Measurements from ENCODE around the gene CGREF1.

The CGREF1 gene

DNA sequence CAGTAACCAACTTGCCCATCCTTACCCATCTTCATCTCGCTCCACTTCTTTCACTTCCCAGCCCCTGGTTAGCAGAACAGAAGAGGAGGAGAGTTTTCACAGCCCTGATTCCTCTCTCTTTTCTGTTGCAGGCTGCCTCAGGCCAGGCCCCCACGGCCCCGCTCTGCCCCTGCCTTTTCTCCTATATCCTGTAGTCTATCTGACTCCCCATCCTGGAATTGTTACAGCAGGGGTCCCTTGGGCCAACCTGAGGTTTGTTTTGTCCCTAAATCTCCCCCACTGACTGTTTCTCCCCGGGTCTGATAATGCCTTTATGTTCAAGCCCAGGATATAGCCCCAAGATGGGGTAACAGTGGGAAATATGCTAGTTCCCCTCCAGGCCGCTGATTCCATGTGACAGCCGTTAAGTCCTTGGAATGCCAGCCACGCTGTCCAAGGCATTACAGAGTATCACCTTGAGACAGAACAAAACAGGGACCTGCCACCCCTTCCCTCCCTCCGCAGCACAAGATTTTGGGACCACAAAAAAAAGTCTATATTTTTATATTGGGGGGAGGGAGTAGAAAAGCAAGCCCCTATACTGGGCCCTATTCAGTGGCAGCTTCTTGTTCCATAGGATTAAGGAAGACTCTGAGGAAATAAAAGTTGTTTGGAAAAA lies 48.8 kb downstream of the CGREF1 start:
- TF ChIP-seq, protein P1, sequence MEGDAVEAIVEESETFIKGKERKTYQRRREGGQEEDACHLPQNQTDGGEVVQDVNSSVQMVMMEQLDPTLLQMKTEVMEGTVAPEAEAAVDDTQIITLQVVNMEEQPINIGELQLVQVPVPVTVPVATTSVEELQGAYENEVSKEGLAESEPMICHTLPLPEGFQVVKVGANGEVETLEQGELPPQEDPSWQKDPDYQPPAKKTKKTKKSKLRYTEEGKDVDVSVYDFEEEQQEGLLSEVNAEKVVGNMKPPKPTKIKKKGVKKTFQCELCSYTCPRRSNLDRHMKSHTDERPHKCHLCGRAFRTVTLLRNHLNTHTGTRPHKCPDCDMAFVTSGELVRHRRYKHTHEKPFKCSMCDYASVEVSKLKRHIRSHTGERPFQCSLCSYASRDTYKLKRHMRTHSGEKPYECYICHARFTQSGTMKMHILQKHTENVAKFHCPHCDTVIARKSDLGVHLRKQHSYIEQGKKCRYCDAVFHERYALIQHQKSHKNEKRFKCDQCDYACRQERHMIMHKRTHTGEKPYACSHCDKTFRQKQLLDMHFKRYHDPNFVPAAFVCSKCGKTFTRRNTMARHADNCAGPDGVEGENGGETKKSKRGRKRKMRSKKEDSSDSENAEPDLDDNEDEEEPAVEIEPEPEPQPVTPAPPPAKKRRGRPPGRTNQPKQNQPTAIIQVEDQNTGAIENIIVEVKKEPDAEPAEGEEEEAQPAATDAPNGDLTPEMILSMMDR (IDR thresholded peaks at IDR 0.05; ENCODE audit: low read depth, low read length), result no peak
- peak overlapping the region; percentile 99 for H3K4me3 ChIP-seq (ENCODE audit: low read depth, low read length)

DNA sequence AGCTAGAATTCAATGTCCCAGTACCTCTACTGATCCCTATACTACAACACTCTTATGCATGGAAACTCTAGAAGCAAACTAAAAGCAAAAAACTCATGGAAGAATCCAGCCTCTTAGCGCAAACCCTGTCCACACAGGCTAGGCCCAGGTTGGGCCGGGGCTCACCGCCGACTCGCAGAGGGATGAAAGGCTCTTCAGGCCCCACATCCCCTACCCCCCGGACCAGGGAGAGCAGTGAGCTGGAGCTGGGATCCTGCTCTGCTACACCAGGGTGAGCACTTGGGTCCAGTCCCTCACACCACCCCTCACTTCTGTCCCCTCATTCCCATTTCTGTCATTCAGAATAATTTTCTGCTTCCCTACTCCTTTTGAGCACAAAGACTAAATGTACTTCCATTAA lies 49.5 kb downstream of the CGREF1 start:
- Histone ChIP-seq H3K36me3 (peaks cover 20% of the 10 kb centered on the region), H3K27me3 (no peaks in the 10 kb centered on the region), H3K4me3 (ENCODE audit: low read depth, low read length) (no peak overlapping the region), H3K9me3 (no peaks in the 10 kb centered on the region), H3K4me1 (peaks cover 10% of the 10 kb centered on the region)
- TF ChIP-seq, protein P1 (IDR thresholded peaks at IDR 0.05; ENCODE audit: low read depth, low read length), result no peak
- DNase-seq, result no peak

More for the DNA sequence above, 48.8 kb downstream of the CGREF1 start:
- no peak for DNase-seq
- Histone ChIP-seq H3K9me3 (no peaks in the 10 kb centered on the region), H3K36me3 (peaks cover 20% of the 10 kb centered on the region), H3K4me1 (peaks cover 17% of the 10 kb centered on the region), H3K27me3 (no peaks in the 10 kb centered on the region)

DNA sequence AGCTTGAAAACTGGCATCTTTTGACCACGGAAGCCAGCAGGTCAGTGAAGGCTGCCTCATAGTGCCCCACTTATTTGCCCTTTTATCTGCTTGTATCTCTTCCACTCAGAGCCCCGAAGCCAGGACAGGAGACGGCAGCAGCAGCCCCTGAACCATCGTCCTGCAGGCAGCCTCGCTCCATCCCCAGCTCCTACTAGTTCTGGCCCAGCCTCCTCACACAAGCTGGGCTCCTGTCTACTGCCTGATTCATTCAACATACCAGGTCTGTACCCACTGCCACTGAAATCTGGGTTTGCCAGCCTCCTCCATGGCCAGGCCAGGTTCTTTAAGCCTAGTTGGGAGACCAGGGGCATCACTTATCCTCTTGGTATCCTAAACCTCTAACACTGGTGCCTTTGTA lies 51.5 kb downstream of the CGREF1 start:
- H3K27me3 ChIP-seq, result no peaks in the 10 kb centered on the region
- H3K9me3 ChIP-seq, result no peaks in the 10 kb centered on the region
- peaks cover 26% of the 10 kb centered on the region for H3K36me3 ChIP-seq
- DNase-seq, result no peak
- H3K4me1 ChIP-seq, result peaks cover 10% of the 10 kb centered on the region
- TF ChIP-seq, protein P1 (IDR thresholded peaks at IDR 0.05; ENCODE audit: low read depth, low read length), result no peak
- H3K4me3 ChIP-seq (ENCODE audit: low read depth, low read length), result no peak overlapping the region

DNA sequence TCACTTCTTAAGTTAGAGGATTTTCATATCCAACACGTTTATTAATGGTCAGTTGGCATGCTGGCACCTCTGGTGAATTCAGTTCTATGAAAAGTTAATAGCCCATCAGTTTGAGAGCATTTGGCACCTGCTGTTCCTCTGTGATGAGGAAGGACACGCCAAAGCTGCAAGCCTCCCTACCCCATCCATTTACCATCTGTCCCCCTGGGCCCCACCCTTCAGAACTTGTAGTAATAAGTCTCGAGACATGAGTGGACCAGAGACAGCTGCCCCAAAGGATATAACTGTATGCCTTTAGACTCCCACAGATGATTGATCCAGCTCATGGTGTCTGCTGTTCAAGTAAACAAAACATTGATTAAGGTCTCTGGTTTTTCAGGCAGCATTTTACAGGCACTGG lies 53.8 kb downstream of the CGREF1 start:
- H3K4me1 ChIP-seq, result peaks cover 10% of the 10 kb centered on the region
- TF ChIP-seq, protein P1 (IDR thresholded peaks at IDR 0.05; ENCODE audit: low read depth, low read length), result no peak
- no peaks in the 10 kb centered on the region for H3K27me3 ChIP-seq
- DNase-seq, result no peak
- H3K36me3 ChIP-seq, result peaks cover 27% of the 10 kb centered on the region
- no peaks in the 10 kb centered on the region for H3K9me3 ChIP-seq
- no peak overlapping the region for H3K4me3 ChIP-seq (ENCODE audit: low read depth, low read length)

DNA sequence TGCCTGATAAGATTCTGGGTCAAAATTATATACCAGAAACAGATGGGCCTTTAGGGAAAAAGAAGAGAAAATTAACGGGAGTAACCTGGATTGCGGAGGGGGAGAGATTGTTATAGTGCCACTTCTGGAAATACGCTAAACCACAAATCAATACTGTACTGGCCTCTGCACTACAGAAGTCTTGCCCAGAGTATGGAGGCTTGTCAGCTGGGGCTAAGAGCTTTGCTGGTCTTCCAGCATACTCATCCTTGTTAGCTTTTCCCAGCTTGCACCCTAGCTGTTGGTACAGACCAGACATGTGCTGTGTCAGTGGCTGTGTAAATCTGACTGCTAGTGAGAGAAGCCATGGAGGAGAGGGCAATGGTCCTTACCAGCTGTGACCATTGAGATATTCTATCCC lies 58.6 kb downstream of the CGREF1 start:
- Histone ChIP-seq H3K4me1 (peaks cover 13% of the 10 kb centered on the region), H3K9me3 (no peaks in the 10 kb centered on the region), H3K27me3 (no peaks in the 10 kb centered on the region), H3K36me3 (peaks cover 25% of the 10 kb centered on the region), H3K4me3 (ENCODE audit: low read depth, low read length) (no peak overlapping the region)
- DNase-seq, result no peak
- TF ChIP-seq, protein P1 (IDR thresholded peaks at IDR 0.05; ENCODE audit: low read depth, low read length), result no peak

DNA sequence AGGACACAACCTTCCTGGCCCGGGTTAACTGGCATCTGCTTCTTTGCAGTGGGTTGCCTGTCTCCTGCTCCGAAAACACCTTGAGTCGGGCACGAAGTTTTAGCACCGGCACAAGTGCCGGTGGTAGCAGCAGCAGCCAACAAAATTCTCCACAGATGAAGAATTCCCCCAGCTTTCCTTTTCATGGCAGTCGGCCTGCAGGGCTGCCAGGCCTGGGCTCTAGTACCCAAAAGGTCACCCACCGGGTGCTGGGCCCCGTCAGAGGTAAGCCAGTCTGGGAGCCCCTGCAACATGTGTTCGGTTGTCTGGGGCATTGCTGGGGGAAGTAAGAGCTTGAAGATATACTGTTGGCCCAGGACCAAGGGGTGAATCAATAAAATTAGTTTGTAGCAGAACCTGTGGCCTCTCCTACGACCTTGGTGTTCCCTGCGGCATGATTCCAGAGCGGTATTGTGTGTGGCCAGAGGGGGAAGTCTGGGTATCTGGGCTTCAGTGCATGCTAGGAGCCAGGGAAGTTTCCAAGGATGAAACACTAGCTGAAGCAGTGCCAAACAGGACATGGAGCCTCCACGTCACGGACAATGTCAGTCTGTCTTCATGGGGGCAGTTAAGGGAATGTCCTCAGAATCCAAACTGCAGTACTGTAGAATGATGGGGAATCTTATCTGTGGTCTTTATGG lies 59.6 kb downstream of the CGREF1 start:
- Histone ChIP-seq H3K36me3 (peaks cover 32% of the 10 kb centered on the region), H3K4me3 (ENCODE audit: low read depth, low read length) (no peak overlapping the region), H3K4me1 (peaks cover 13% of the 10 kb centered on the region), H3K9me3 (no peaks in the 10 kb centered on the region), H3K27me3 (no peaks in the 10 kb centered on the region)
- DNase-seq, result peak; percentile 39
- TF ChIP-seq, protein P1 (IDR thresholded peaks at IDR 0.05; ENCODE audit: low read depth, low read length), result no peak
